ENCODE data around the gene SMIM26.
A peak's percentile ranks its signal among the peaks of the same experiment; 100 is the strongest.

SMIM26 gene

GRCh38 chr20:18587665-18588573 is 20.7 kb downstream of the SMIM26 start, which contains the start of gene DTD1:
TSS of gene DTD1 (plus strand) at chr20:18588054. CDS start at chr20:18588073, 19 bp downstream.
- peak; percentile 72 for DNase-seq

- DNase-seq, result no peak
These were observed 21.3 kb downstream of the SMIM26 start for GRCh38 chr20:18588574-18588933.

GRCh38 chr20:18589941-18590674 is 22.9 kb downstream of the SMIM26 start:
- DNase-seq, result no peak

- DNase-seq, result no peak
These were observed 29.0 kb downstream of the SMIM26 start for GRCh38 chr20:18596270-18596669.

- DNase-seq, result peak; percentile 10
These were observed 42.5 kb downstream of the SMIM26 start for GRCh38 chr20:18609741-18610140.

- DNase-seq, result no peak
These were observed 44.3 kb downstream of the SMIM26 start for GRCh38 chr20:18611492-18611891.

GRCh38 chr20:18613553-18613952 is 46.3 kb downstream of the SMIM26 start:
- peak; percentile 47 for DNase-seq

GRCh38 chr20:18614244-18614643 is 47.0 kb downstream of the SMIM26 start:
- DNase-seq, result no peak

GRCh38 chr20:18615020-18615650 is 47.9 kb downstream of the SMIM26 start:
- no peak for DNase-seq

Measured in kidney glomerular epithelial cell (primary cell).